C1 segment of cervical spinal cord (tissue), 14 donors: Measurements from ENCODE around the gene ATP13A2.

Experiments used
- DNase-seq, 14 donors: peaks; one replicate each; lab custom pipeline; 2025; lab: John Stamatoyannopoulos, UW

ATP13A2 gene

GRCh38 chr1:17030206-17030605 is 18.5 kb upstream of the ATP13A2 start:
- DNase-seq = no peak

GRCh38 chr1:17028662-17029188 is 17.0 kb upstream of the ATP13A2 start:
- no peak for DNase-seq

GRCh38 chr1:17027900-17028299 is 16.2 kb upstream of the ATP13A2 start:
- no peak for DNase-seq

GRCh38 chr1:17027403-17027802 is 15.7 kb upstream of the ATP13A2 start:
- no peak for DNase-seq

GRCh38 chr1:17024721-17025120 is 13.0 kb upstream of the ATP13A2 start:
- no peak for DNase-seq

- no peak for DNase-seq
Measured at GRCh38 chr1:17023573-17023972, 11.8 kb upstream of the ATP13A2 start.

GRCh38 chr1:17023102-17023501 is 11.4 kb upstream of the ATP13A2 start:
- DNase-seq = no peak

GRCh38 chr1:17021896-17022295 is 10.2 kb upstream of the ATP13A2 start:
- DNase-seq = no peak

GRCh38 chr1:17020502-17020901 is 8.8 kb upstream of the ATP13A2 start:
- DNase-seq = no peak

- no peak for DNase-seq
Measured at GRCh38 chr1:17018849-17019248, 7.1 kb upstream of the ATP13A2 start.

- DNase-seq = no peak
Measured at GRCh38 chr1:17017435-17017834, 5.7 kb upstream of the ATP13A2 start.

- DNase-seq = no peak
Measured at GRCh38 chr1:17016317-17016661, 4.6 kb upstream of the ATP13A2 start.

GRCh38 chr1:17014671-17015567 is 3.2 kb upstream of the ATP13A2 start:
- DNase-seq = no peak

- DNase-seq = peak in 7 of 14 donors; percentile 1 to 40 (median 8)
Measured at GRCh38 chr1:17013491-17014320, 2.0 kb upstream of the ATP13A2 start.

- DNase-seq = no peak
Measured at GRCh38 chr1:17012775-17013490, 1.2 kb upstream of the ATP13A2 start.

GRCh38 chr1:17011092-17011438 is 663 bp downstream of the ATP13A2 start:
- no peak for DNase-seq

GRCh38 chr1:17009706-17010105 is 2.0 kb downstream of the ATP13A2 start:
- no peak for DNase-seq

GRCh38 chr1:17008208-17008855 is 3.4 kb downstream of the ATP13A2 start:
- DNase-seq = no peak

- DNase-seq = no peak
Measured at GRCh38 chr1:17007121-17007520, 4.6 kb downstream of the ATP13A2 start.

GRCh38 chr1:17005365-17005740 is 6.4 kb downstream of the ATP13A2 start:
- no peak for DNase-seq
